ENCODE measurements around the gene HCN2. TPM values are rescaled to one million over a fixed set of nuclear protein-coding genes. Genes with fewer than 3 reads are reported as not detected.

The HCN2 gene
- total and polyA plus RNA-seq, 9 of the 15 experiments (the other 6 are each of a cell fraction or from before 2014, with no cell fraction given) = 0.29 to 4.2 (median 0.82) TPM; not detected in 2

- TF ChIP-seq E2F6 (IDR thresholded peaks at IDR 0.05; ENCODE audit: borderline replicate concordance in 1 of 2, extremely low read depth in 1 of 2, insufficient read depth in 1 of 2, insufficient read length in 1 of 2, low read depth in 1 of 2, low read length in 1 of 2, poor library complexity in 1 of 2, severe bottlenecking in 1 of 2) = peak in 1 of 2 experiments; percentile 84
- TF ChIP-seq REST (IDR thresholded peaks at IDR 0.05; ENCODE audit: borderline replicate concordance) = peak; percentile 99
- TF ChIP-seq REST (CRISPR knock-in tag; IDR thresholded peaks at IDR 0.05; ENCODE audit: low read depth) = peak; percentile 99
- peak; percentile 53 for TF ChIP-seq U2AF1 (optimal IDR thresholded peaks at IDR 0.05; ENCODE audit: low read depth, low read length)
- peak; percentile 73; the same call in 1 of the 2 replicates for TF ChIP-seq AFF4 (CRISPR knock-in tag; IDR thresholded peaks at IDR 0.05)
- peak; percentile 46; the same call in 1 of the 2 replicates for TF ChIP-seq ZBTB33 (CRISPR knock-in tag; IDR thresholded peaks at IDR 0.05)
- TF ChIP-seq HDAC1 (IDR thresholded peaks at IDR 0.05) = peak; percentile 27 to 83; a peak in 2 of 4 replicates
- TF ChIP-seq SAFB (IDR thresholded peaks at IDR 0.05; ENCODE audit: borderline replicate concordance, low read depth, low read length) = peak; percentile 76; the same call in 1 of the 2 replicates
- 0 out of 4 replicates have a peak, but pooled peaks of 1 of the 2 experiments have one; percentile 16 for TF ChIP-seq TRIM24 (IDR thresholded peaks at IDR 0.05)
- TF ChIP-seq MXI1 (IDR thresholded peaks at IDR 0.05; ENCODE audit: low read depth, low read length) = peak; percentile 47; the same call in 1 of the 2 replicates
Measured at GRCh38 chr19:591099-591958, 1.6 kb downstream of the HCN2 start (continued).
